ENCODE measurements around the gene PGGHG. TPM values are rescaled to one million over a fixed set of nuclear protein-coding genes. Genes with fewer than 3 reads are reported as not detected.

The PGGHG gene
- 10 to 100 TPM in 2 of 4 donors, 1 to 10 TPM in 2; 8.5 to 35.3 (median 15.5) TPM for total RNA-seq

DNA sequence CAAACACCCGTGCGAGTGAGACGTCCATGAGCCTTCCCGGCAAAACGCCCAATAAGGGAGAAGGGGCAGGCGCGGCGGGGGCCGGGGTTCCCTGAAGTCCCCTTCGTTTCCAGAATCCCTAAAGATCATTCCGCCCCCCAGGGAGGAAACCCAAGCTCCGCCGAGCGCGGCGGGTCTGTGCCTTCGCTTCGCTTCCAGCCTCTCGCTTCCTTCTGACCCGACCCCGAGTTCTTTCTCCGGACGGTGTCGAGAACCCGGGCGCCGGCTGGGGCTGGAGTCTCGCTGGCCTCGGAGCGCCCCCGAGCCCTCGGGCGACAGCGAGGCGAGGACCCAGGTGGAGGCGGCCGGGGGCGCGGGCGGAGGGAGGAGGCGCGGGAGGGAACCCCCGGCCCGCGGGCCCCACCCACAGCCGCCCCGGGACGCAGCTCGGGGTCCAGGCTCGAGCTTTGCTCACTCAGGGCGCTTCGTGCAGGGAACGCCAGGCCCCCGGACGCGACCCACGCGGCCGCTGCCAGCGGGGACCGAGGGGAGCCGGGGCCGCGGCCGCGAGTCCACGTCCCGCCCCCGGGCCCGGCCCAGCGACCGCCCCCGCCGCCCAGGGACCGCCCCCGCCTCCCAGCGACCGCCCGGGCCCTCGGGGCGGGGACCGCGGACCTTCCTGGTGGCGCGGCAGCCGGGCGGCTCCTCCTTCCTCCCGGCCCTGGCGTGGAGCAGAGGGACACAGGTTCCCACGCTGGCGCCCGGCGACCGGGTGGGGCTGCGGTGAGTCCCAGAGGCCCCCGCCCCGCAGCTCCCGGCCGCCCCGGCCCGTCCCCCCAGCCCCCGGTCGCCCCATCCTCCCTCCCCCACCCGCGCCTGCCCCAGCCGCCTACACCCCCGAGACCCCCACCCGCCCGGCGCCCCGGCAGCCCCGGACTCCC is at the start of gene PGGHG:
Gene PGGHG, plus strand, starts transcription at position 649 of the 920 bp plus-strand sequence. CDS start 691 bp downstream, outside the sequence.
- ATAC-seq = peak; percentile 90
- WGBS, 2 donors (ENCODE audit: low coverage in 1 of 2) = 0% methylated on average over 1 to 10 of the region's 112 CpGs
- H3K27me3 ChIP-seq = peaks cover 39% of the 10 kb centered on the region
- H3K9me3 ChIP-seq = no peaks in the 10 kb centered on the region
- H3K36me3 ChIP-seq = peaks cover 0 to 19% of the 10 kb centered on the region in 2 donors
- H3K27ac ChIP-seq = peak within 1 kb of the TSS in 3 of 4 donors; percentile 62 to 83 (median 81)
- peak within 1 kb of the TSS; percentile 56 to 74 for H3K4me3 ChIP-seq
- TF ChIP-seq POLR2AphosphoS5 (IDR thresholded peaks at IDR 0.05) (no peak), EP300 (IDR thresholded peaks at IDR 0.05) (no peak), POLR2A (IDR thresholded peaks at IDR 0.05) (no peak)
- TF ChIP-seq, protein P1, sequence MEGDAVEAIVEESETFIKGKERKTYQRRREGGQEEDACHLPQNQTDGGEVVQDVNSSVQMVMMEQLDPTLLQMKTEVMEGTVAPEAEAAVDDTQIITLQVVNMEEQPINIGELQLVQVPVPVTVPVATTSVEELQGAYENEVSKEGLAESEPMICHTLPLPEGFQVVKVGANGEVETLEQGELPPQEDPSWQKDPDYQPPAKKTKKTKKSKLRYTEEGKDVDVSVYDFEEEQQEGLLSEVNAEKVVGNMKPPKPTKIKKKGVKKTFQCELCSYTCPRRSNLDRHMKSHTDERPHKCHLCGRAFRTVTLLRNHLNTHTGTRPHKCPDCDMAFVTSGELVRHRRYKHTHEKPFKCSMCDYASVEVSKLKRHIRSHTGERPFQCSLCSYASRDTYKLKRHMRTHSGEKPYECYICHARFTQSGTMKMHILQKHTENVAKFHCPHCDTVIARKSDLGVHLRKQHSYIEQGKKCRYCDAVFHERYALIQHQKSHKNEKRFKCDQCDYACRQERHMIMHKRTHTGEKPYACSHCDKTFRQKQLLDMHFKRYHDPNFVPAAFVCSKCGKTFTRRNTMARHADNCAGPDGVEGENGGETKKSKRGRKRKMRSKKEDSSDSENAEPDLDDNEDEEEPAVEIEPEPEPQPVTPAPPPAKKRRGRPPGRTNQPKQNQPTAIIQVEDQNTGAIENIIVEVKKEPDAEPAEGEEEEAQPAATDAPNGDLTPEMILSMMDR (IDR thresholded peaks at IDR 0.05) = no peak
- H3K4me1 ChIP-seq = peaks cover 0 to 27% (median 10%) of the 10 kb centered on the region in 3 donors

DNA sequence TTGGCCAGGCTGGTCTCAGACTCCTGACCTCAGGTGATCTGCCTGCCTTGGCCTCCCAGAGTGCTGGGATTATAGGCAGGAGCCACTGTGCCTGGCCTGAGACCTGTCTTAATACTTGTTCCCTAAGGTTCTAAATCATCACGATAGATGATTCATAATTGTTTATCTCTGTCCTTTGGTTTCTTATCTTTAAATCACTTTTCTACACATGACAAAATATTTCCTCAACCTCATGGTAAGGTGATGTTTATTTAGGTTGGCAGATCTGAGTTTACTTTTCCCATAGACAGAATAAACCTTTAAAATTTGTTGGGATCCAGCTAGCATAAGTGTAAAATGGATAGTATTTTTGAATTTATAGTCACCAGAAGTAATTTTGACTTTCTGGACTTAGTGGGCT is 48.6 kb upstream of the PGGHG start:
- Histone ChIP-seq H3K9me3 (no peaks in the 10 kb centered on the region), H3K4me3 (no peak overlapping the region), H3K27ac (no peak overlapping the region), H3K36me3 (peaks cover 0 to 60% of the 10 kb centered on the region in 2 donors), H3K27me3 (no peaks in the 10 kb centered on the region), H3K4me1 (peaks cover 0 to 25% (median 11%) of the 10 kb centered on the region in 3 donors)
- TF ChIP-seq POLR2AphosphoS5 (IDR thresholded peaks at IDR 0.05) (no peak), POLR2A (IDR thresholded peaks at IDR 0.05) (no peak), EP300 (IDR thresholded peaks at IDR 0.05) (no peak)
- TF ChIP-seq, protein P1 (IDR thresholded peaks at IDR 0.05) = no peak
- ATAC-seq = no peak
- 57 to 73% methylated on average over 1 of the region's 1 CpG for WGBS, 2 donors (ENCODE audit: low coverage in 1 of 2)

DNA sequence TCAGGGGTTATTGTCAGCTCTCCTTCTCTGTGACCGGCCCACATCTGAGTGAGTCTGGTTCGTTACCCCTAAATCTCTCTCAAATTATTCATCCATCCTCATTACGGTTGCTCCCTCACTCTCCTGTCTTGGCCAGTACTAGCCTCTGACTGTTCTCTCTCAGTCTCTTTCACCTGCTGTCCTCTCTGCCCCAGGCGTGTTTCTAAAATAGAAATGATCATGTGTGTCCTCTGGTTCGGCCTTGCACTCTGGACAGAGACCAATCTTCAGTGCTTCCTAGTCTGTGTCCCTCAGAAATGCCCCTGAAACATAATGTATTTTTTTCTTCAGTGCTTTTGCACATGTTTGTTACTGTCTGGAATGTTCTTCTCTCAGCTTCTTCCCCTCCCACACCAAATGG is 47.3 kb upstream of the PGGHG start:
- ATAC-seq = no peak
- WGBS, 2 donors (ENCODE audit: low coverage in 1 of 2) = 79 to 85% methylated on average over 5 of the region's 5 CpGs
- Histone ChIP-seq H3K9me3 (no peaks in the 10 kb centered on the region), H3K27ac (no peak overlapping the region), H3K36me3 (peaks cover 0 to 73% of the 10 kb centered on the region in 2 donors), H3K4me3 (no peak overlapping the region), H3K4me1 (peaks cover 0 to 19% (median 10%) of the 10 kb centered on the region in 3 donors), H3K27me3 (no peaks in the 10 kb centered on the region)
- TF ChIP-seq, protein P1 (IDR thresholded peaks at IDR 0.05) = no peak
- TF ChIP-seq EP300 (IDR thresholded peaks at IDR 0.05) (no peak), POLR2A (IDR thresholded peaks at IDR 0.05) (no peak), POLR2AphosphoS5 (IDR thresholded peaks at IDR 0.05) (no peak)

DNA sequence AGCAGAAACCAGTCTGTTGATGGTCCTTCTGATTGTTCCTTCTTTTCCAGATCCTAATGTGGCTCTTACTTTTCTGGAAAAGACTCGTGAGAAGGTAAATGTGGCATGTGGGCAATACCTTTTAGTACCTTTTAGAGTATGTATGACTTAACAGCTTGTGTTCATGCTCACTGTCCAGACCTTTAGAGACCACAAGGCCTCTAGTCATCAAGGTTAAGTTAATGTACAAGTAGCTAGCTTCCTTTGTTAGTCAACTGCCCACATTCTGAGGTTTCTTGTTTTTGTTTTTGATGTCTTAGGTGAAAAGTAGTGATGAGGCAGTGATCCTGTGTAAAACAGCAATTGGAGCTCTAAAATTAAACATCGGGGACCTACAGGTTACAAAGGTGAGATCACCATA is 44.5 kb upstream of the PGGHG start:
- no peak overlapping the region for H3K27ac ChIP-seq
- H3K4me3 ChIP-seq = no peak overlapping the region
- no peaks in the 10 kb centered on the region for H3K27me3 ChIP-seq
- H3K9me3 ChIP-seq = no peaks in the 10 kb centered on the region
- H3K4me1 ChIP-seq = no peaks in the 10 kb centered on the region
- TF ChIP-seq POLR2AphosphoS5 (IDR thresholded peaks at IDR 0.05) = no peak
- TF ChIP-seq POLR2A (IDR thresholded peaks at IDR 0.05) = no peak
- TF ChIP-seq EP300 (IDR thresholded peaks at IDR 0.05) = no peak
- TF ChIP-seq, protein P1 (IDR thresholded peaks at IDR 0.05) = no peak
- WGBS, 2 donors (ENCODE audit: low coverage in 1 of 2) = 78 to 85% methylated on average over 2 of the region's 2 CpGs
- peaks cover 4 to 99% of the 10 kb centered on the region in 2 donors for H3K36me3 ChIP-seq
- no peak for ATAC-seq
